HEK293T (cell line): ENCODE measurements around the gene NOD2.

Source experiments
- CTCF ChIA-PET: fragments of 350-600 bp; formaldehyde crosslinking; extraction: SDS; loops from one replicate; lab custom pipeline; 2021; ENCODE audit warnings: antibody characterized with exemption, inconsistent platforms; lab: Yijun Ruan, JAX
- POLR2A ChIA-PET: fragments of 350-600 bp; formaldehyde crosslinking; extraction: SDS; loops from one replicate; lab custom pipeline; 2020; ENCODE audit warnings: antibody characterized with exemption, inconsistent platforms; lab: Yijun Ruan, JAX
- DNase-seq: peaks from one replicate; pipeline ENCODE4 v3.0.0; 2012; ENCODE audit warnings: mixed read lengths; ENCODE audit errors: extremely low spot score
- ARNT ChIP-seq: fragments of 450-650 bp; IDR thresholded peaks from 2 replicates; pipeline ENCODE4 v1.6.1; 2017; ENCODE audit warnings: mild to moderate bottlenecking
- BHLHE40 ChIP-seq: fragments of 450-650 bp; IDR thresholded peaks from 2 replicates; pipeline ENCODE4 v1.6.1; 2016; ENCODE audit warnings: mild to moderate bottlenecking, moderate library complexity, borderline replicate concordance
- CTBP1 ChIP-seq: fragments of 450-650 bp; IDR thresholded peaks from 2 replicates; pipeline ENCODE4 v1.6.1; 2016; ENCODE audit warnings: borderline replicate concordance
- ELF4 ChIP-seq: fragments of 450-650 bp; IDR thresholded peaks from 2 replicates; pipeline ENCODE4 v1.6.1; 2017; ENCODE audit warnings: antibody characterized with exemption
- FOXA1 ChIP-seq: fragments of 450-650 bp; IDR thresholded peaks from 2 replicates; pipeline ENCODE4 v1.6.1; 2016; ENCODE audit warnings: mild to moderate bottlenecking
- FOXK2 ChIP-seq: fragments of 450-650 bp; IDR thresholded peaks from 2 replicates; pipeline ENCODE4 v1.6.1; 2016; ENCODE audit warnings: mild to moderate bottlenecking
- FOXM1 ChIP-seq: fragments of 450-650 bp; IDR thresholded peaks from 2 replicates; pipeline ENCODE4 v1.6.1; 2017; ENCODE audit warnings: mild to moderate bottlenecking, borderline replicate concordance
- HDGF ChIP-seq: fragments of 450-650 bp; IDR thresholded peaks from 2 replicates; pipeline ENCODE4 v1.6.1; 2017; ENCODE audit warnings: antibody characterized with exemption, borderline replicate concordance
- L3MBTL2 ChIP-seq: fragments of 450-650 bp; conservative IDR thresholded peaks from 2 replicates; pipeline ENCODE4 v1.6.1; 2016; ENCODE audit warnings: mild to moderate bottlenecking
- LEF1 ChIP-seq: fragments of 450-650 bp; IDR thresholded peaks from 2 replicates; pipeline ENCODE4 v1.6.1; 2017; ENCODE audit warnings: mild to moderate bottlenecking, borderline replicate concordance
- NFRKB ChIP-seq: fragments of 450-650 bp; IDR thresholded peaks from 2 replicates; pipeline ENCODE4 v1.6.1; 2016; ENCODE audit warnings: mild to moderate bottlenecking, moderate library complexity
- PKNOX1 ChIP-seq: fragments of 450-650 bp; IDR thresholded peaks from 2 replicates; pipeline ENCODE4 v1.6.1; 2016
- SP1 ChIP-seq: fragments of 450-650 bp; IDR thresholded peaks from 2 replicates; pipeline ENCODE4 v1.6.1; 2017
- SUZ12 ChIP-seq: fragments of 450-650 bp; IDR thresholded peaks from 2 replicates; pipeline ENCODE4 v1.6.1; 2016; ENCODE audit warnings: mild to moderate bottlenecking
- TARDBP ChIP-seq: fragments of 450-650 bp; IDR thresholded peaks from 2 replicates; pipeline ENCODE4 v1.6.1; 2016
- ZNF384 ChIP-seq: fragments of 450-650 bp; IDR thresholded peaks from 2 replicates; pipeline ENCODE4 v1.6.1; 2016

The NOD2 gene

GRCh38 chr16:50668368-50669008, 24.9 kb upstream of the NOD2 start:
- ChIA-PET CTCF (interaction anchor here (0.6 to 6.2 kb wide), 3 partner anchors 138 to 680 kb away, joined by 3 to 40 read pairs (median 3); no protein-coding TSS in a partner anchor), POLR2A (interaction anchor here (0.5 kb wide), 1 partner anchor 11 kb away, joined by 3 read pairs; no protein-coding TSS in a partner anchor)
- no peak for DNase-seq
- TF ChIP-seq CTBP1 (no peak), SP1 (no peak)

DNA sequence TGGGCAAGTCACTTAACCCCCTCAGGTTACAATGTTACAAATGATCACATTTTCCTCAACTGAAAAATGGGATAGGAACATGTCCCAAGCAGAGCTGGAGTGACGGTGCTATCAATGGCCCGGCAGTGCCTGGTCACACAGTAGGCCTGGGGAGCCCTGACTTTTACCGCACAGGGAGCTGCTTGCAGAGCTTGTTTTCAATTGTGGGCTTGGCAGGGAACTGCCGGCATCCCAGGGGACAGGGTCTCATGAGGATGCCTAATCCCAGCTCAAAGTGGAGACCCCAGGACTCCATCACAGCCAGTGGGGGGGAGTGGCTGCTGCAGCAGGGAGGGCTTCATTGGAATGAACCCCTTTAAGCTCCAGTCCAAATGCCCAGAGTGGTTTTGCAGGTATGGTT, 23.7 kb upstream of the NOD2 start:
- CTCF ChIA-PET: interaction anchor here (6.2 kb wide), 1 partner anchor 137 kb away, joined by 40 read pairs; no protein-coding TSS in a partner anchor
- POLR2A ChIA-PET: no interaction called here
- no peak for DNase-seq
- TF ChIP-seq BHLHE40: no peak
- TF ChIP-seq FOXK2: no peak
- TF ChIP-seq LEF1: no peak

DNA sequence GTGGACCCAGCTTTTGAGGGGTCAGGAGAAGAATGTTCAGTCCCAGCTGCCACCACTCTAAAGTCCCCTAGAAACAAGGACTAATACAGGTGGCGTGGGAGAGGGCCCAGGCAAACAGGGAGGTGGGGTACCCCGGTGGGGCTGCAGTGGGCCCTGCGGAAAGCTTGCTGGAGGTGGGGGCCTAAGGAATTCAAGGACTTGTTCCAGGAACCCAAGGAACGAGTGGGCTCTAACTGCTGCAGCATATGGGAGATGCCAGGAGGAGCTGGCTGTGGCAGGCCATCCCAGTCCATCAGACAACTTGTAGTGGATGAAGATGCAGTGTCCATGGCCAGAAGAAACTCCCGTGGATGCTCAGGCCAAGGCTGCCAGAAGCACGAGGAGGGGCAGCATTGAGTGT, 22.9 kb upstream of the NOD2 start:
- POLR2A ChIA-PET: no interaction called here

DNA sequence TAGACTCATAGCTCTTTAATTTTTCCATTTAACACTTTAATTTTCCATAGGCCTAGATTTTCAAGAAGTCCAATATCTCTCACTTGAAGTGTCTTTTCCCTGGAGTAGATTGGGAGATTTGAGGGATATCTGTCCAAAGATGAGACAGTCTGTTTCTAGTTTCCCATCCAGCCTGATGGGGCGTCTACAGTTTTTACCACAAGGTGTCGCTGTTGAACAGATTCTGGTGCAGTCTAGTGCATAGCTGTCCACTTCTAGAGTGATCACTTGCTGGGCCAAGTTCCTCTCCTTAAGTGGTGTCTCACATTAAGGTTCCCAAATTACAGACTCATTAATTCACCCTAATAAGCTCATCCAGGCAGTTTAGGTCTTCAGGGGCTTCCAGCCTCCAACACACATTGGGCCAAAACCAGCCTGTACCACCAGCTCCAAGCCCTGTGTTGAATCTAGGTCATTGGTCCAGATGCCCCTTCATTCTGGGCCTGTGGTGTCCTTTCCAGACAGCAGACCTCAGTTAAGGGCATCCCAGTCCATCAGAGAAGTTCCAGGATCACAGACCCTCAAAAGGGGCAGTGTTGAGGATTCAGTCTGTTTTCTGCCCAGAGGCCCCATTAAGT, 21.7 kb upstream of the NOD2 start:
- ChIA-PET POLR2A (no interaction called here), CTCF (interaction anchor here (0.6 to 6.2 kb wide), 5 partner anchors 70 to 287 kb away, joined by 3 to 40 read pairs (median 3); partner anchors contain the start of gene CYLD)
- TF ChIP-seq SP1 (no peak), ARNT (no peak), L3MBTL2 (no peak), FOXK2 (no peak), ELF4 (no peak), FOXA1 (no peak), LEF1 (no peak), BHLHE40 (no peak), ZNF384 (no peak), SUZ12 (no peak)
- peak; percentile 49 for DNase-seq

More for the DNA sequence above, 22.9 kb upstream of the NOD2 start:
- CTCF ChIA-PET: interaction anchor here (6.2 kb wide), 1 partner anchor 136 kb away, joined by 40 read pairs; no protein-coding TSS in a partner anchor
- no peak for DNase-seq
- no peak for TF ChIP-seq HDGF
- TF ChIP-seq CTBP1: no peak
- TF ChIP-seq ELF4: no peak
- no peak for TF ChIP-seq NFRKB
- no peak for TF ChIP-seq TARDBP
- no peak for TF ChIP-seq SUZ12

DNA sequence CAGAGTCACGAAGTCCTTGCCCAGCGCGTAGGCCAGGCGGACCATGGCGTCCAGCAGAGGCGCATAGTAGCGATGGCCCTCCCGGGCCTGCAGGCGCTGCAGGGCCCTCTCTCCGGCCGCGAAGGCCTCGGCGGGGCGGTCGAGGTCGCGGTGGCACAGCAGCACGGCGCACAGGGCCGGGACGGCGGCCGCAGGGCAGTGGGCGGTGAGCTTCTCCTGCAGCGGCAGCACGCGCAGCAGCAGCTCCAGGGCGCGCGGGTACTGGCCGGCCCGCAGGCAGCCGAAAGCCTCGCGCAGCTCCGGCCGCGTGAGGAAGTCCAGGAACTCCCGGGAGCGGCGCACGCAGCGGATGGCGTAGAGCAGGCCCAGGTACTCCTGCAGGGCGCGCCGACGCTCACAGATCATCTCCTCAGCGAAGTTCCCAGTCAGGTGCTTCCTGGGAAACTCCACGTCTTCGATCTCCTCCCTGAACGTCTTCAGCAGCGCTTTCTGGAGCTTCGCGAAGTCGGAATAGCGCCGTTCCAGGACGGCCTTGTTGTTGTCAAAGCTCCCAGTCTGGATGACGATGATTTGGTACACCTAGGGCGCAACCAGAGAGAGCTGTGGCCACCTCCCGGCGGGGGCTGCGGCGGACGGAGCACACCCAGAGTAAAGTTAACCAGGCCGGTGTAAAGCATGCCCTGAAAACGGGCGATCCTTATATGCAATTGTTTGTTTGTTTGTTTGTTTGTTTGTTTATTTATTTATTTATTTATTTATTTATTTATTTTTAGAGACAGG, 19.7 kb upstream of the NOD2 start:
- ChIA-PET CTCF (interaction anchor here (0.7 to 1.5 kb wide), 2 partner anchors 8 to 132 kb away, joined by 3 to 9 read pairs; no protein-coding TSS in a partner anchor), POLR2A (no interaction called here)
- no peak for TF ChIP-seq ELF4
- no peak for TF ChIP-seq CTBP1
- TF ChIP-seq TARDBP: no peak
- no peak for TF ChIP-seq L3MBTL2
- TF ChIP-seq ARNT: no peak
- TF ChIP-seq PKNOX1: no peak
- no peak for TF ChIP-seq SP1
- no peak for TF ChIP-seq FOXK2
- no peak for TF ChIP-seq SUZ12
- no peak for TF ChIP-seq HDGF
- no peak for DNase-seq

DNA sequence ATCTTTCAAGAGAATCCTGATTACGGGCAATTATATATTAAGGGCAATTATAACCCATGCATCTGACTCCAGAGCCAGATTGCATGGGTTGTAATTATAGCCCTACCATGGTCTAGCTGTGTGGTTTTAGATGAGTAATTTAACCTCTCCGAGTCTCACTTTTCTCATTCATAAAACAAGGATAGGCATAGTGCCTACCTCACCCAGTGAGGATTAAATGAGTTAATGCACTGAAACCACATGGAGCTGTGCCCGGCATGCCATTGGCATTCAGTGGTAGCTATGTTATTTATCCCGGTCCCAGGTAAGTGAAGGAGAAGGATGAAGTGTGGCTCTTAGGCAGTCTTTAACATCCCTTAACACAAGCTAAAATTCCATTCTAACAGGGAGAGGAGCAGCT, 18.6 kb upstream of the NOD2 start:
- ChIA-PET POLR2A (no interaction called here), CTCF (interaction anchor here (1.5 kb wide), 1 partner anchor 9 kb away, joined by 9 read pairs; no protein-coding TSS in a partner anchor)
- no peak for DNase-seq
- TF ChIP-seq ZNF384: no peak
- TF ChIP-seq FOXM1: no peak
- TF ChIP-seq BHLHE40: no peak
- no peak for TF ChIP-seq SUZ12
- no peak for TF ChIP-seq HDGF
- no peak for TF ChIP-seq TARDBP
- no peak for TF ChIP-seq FOXK2
- TF ChIP-seq FOXA1: no peak
- no peak for TF ChIP-seq ARNT
- TF ChIP-seq PKNOX1: no peak
- no peak for TF ChIP-seq SP1
- TF ChIP-seq ELF4: no peak
- TF ChIP-seq CTBP1: no peak
- no peak for TF ChIP-seq NFRKB
- no peak for TF ChIP-seq LEF1
- no peak for TF ChIP-seq L3MBTL2
